ENCODE results near the gene CEP135.

- TF ChIP-seq CEBPB (IDR thresholded peaks at IDR 0.05; ENCODE audit: low read depth) (no peak), CTCF (IDR thresholded peaks at IDR 0.05 in 2 of 3, conservative IDR thresholded peaks at IDR 0.05 in 1 of 3; ENCODE audit: borderline replicate concordance in 1 of 3, insufficient read depth in 1 of 3, low read depth in 2 of 3, low read length in 2 of 3) (no peak), POLR2A (IDR thresholded peaks at IDR 0.05; ENCODE audit: borderline replicate concordance, extremely low read depth, insufficient read depth, insufficient read length) (no peak), JUND (IDR thresholded peaks at IDR 0.05) (no peak), SIN3A (IDR thresholded peaks at IDR 0.05; ENCODE audit: low read depth) (no peak)
Observed at GRCh38 chr4:55973650-55974049, 24.9 kb downstream of the CEP135 start.
